ENCODE data around the gene ERP27.

GRCh38 chr12:14961466-14962152 is 23.3 kb upstream of the ERP27 start, which contains the start of gene ARHGDIB:
- TF ChIP-seq POLR2A (IDR thresholded peaks at IDR 0.05) (peak in 1 of 2 donors; percentile 11), CTCF (IDR thresholded peaks at IDR 0.05) (no peak)

Data from adrenal gland (tissue), 5 donors.